Activated T-helper 1 cell treated with anti-CD3 and anti-CD28 coated beads, Interleukin-2, amount 50 U/mL, for 16 hours (primary cell): Measurements from ENCODE around the gene NRG4.
"Not testable (repeated sequence)": the region's sequence is repeated elsewhere in the genome, so short reads cannot be mapped to it uniquely, and the experiment has no call there.

ENCODE experiments used
- DNase-seq, 2 donors: peaks; one replicate each; pipeline ENCODE4 v3.0.0-alpha.2; 2020; ENCODE audit warnings: low read depth in 1 of 2, low spot score in 1 of 2

Gene NRG4

GRCh38 chr15:75994220-75994619 is 18.0 kb downstream of the NRG4 start:
- DNase-seq: no peak

GRCh38 chr15:75992897-75993296 is 19.3 kb downstream of the NRG4 start:
- no peak for DNase-seq

- DNase-seq: no peak
Observed at GRCh38 chr15:75989875-75990274, 22.3 kb downstream of the NRG4 start.

GRCh38 chr15:75989045-75989444 is 23.2 kb downstream of the NRG4 start:
- DNase-seq: no peak

GRCh38 chr15:75985971-75986370 is 26.3 kb downstream of the NRG4 start:
- DNase-seq: no peak

- not testable (repeated sequence) for DNase-seq
Observed at GRCh38 chr15:75984706-75985105, 27.5 kb downstream of the NRG4 start.

GRCh38 chr15:75982468-75982867 is 29.8 kb downstream of the NRG4 start:
- no peak for DNase-seq

GRCh38 chr15:75981149-75981815 is 30.9 kb downstream of the NRG4 start:
- DNase-seq: no peak

GRCh38 chr15:75976766-75977165 is 35.5 kb downstream of the NRG4 start:
- DNase-seq: not testable (repeated sequence)

- no peak for DNase-seq
Observed at GRCh38 chr15:75966073-75966472, 46.2 kb downstream of the NRG4 start.

- no peak for DNase-seq
Observed at GRCh38 chr15:75961331-75961730, 50.9 kb downstream of the NRG4 start.

- no peak for DNase-seq
Observed at GRCh38 chr15:75955720-75956119, 56.5 kb downstream of the NRG4 start.

- DNase-seq: no peak
Observed at GRCh38 chr15:75952525-75952924, 59.7 kb downstream of the NRG4 start.

GRCh38 chr15:75948761-75949296 is 63.4 kb downstream of the NRG4 start:
- no peak for DNase-seq

GRCh38 chr15:75947092-75947491 is 65.1 kb downstream of the NRG4 start:
- DNase-seq: no peak

GRCh38 chr15:75945953-75946352 is 66.3 kb downstream of the NRG4 start:
- no peak for DNase-seq

- DNase-seq: no peak
Observed at GRCh38 chr15:75943713-75944215, 68.5 kb downstream of the NRG4 start.

- DNase-seq: no peak
Observed at GRCh38 chr15:75943246-75943645, 69.0 kb downstream of the NRG4 start.

GRCh38 chr15:75942464-75942863 is 69.8 kb downstream of the NRG4 start:
- DNase-seq: no peak

- no peak for DNase-seq
Observed at GRCh38 chr15:75930866-75931265, 81.4 kb downstream of the NRG4 start.

GRCh38 chr15:75929799-75930565 is 82.2 kb downstream of the NRG4 start:
- DNase-seq: no peak
